Astrocyte of the cerebellum (primary cell): ENCODE results near the gene CACTIN.
A peak's percentile ranks its signal among the peaks of the same experiment; 100 is the strongest.

Experiments
- DNase-seq: peaks from one replicate; pipeline ENCODE4 v3.0.0-alpha.2; 2011; ENCODE audit warnings: low read depth
- H3K4me3 ChIP-seq: 2 replicates; pipeline ENCODE4 v1.5.1; 2011; ENCODE audit warnings: mild to moderate bottlenecking, low read depth, low read length, moderate library complexity
- in situ Hi-C: cut with HindIII; loops from 2 replicates; pipeline ENCODE4 v1.10.0; 2017; ENCODE audit warnings: low sequenced_read_pairs
- TF ChIP-seq, protein P1 (sequence below): IDR thresholded peaks from 2 replicates; pipeline ENCODE4 v1.5.1; 2012; ENCODE audit warnings: low read length, low read depth, moderate library complexity, mild to moderate bottlenecking; ENCODE audit errors: missing control alignments

Gene CACTIN

DNA sequence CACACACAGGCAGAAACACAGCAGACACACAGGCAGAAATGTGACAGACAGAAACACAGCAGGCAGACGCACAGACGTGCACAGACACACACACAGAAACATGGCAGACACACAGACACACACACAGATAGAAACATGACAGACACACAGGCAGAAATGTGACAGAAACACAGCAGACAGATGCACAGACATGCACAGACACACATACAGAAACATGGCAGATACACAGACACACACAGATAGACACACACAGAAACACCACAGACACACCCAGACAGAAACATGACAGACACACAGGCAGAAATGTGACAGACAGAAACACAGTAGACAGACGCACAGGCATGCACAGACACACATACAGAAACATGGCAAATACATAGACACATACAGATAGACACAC lies 21.2 kb downstream of the CACTIN start:
- DNase-seq, result no peak
- TF ChIP-seq, protein P1, sequence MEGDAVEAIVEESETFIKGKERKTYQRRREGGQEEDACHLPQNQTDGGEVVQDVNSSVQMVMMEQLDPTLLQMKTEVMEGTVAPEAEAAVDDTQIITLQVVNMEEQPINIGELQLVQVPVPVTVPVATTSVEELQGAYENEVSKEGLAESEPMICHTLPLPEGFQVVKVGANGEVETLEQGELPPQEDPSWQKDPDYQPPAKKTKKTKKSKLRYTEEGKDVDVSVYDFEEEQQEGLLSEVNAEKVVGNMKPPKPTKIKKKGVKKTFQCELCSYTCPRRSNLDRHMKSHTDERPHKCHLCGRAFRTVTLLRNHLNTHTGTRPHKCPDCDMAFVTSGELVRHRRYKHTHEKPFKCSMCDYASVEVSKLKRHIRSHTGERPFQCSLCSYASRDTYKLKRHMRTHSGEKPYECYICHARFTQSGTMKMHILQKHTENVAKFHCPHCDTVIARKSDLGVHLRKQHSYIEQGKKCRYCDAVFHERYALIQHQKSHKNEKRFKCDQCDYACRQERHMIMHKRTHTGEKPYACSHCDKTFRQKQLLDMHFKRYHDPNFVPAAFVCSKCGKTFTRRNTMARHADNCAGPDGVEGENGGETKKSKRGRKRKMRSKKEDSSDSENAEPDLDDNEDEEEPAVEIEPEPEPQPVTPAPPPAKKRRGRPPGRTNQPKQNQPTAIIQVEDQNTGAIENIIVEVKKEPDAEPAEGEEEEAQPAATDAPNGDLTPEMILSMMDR, result no peak
- in situ Hi-C loops, result no loop called here
- H3K4me3 ChIP-seq, result no peak overlapping the region

DNA sequence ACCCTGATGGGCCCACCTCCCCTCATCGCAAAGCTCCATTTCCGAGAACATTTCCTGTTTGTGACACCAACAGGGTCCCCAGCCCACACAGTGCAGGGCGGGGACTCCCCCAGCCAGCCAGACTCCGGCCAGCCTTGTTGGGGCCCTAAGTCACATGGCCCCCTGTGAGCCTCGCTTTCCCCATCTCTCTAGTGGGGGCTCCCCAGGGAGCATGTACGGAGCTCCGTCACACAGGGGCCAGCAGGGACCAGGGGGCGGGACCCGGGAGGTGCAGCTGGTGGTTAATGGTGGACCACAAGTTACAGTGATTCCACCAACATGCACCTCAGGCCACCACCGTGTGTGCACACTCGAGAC lies 21.6 kb downstream of the CACTIN start:
- TF ChIP-seq, protein P1, result no peak
- in situ Hi-C loops, result no loop called here
- H3K4me3 ChIP-seq, result no peak overlapping the region
- no peak for DNase-seq

- DNase-seq, result no peak
- H3K4me3 ChIP-seq, result no peak overlapping the region
- in situ Hi-C loops, result no loop called here
- TF ChIP-seq, protein P1, result no peak
These were observed 22.2 kb downstream of the CACTIN start for GRCh38 chr19:3604227-3604986.

GRCh38 chr19:3603121-3603811 lies 23.3 kb downstream of the CACTIN start:
- in situ Hi-C loops, result no loop called here
- H3K4me3 ChIP-seq, result no peak overlapping the region
- TF ChIP-seq, protein P1, result no peak
- no peak for DNase-seq

DNA sequence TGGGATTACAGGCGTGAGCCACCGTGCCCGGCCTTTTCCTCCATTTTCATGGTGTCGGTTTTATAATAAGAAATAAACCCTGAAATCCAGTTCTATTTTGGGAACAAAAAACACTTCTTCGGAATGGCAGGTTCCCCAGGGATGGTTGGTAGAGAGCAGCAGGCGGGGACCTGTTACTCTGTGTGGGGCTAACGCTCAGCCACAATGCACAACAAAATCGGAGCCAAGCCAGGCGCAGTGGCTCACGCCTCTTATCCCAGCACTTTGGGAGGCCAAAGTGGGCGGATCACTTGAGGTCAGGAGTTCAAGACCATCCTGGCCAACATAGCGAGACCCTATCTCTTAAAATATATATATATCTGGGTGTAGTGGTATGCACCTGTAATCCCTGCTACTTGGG lies 25.6 kb downstream of the CACTIN start:
- no peak for DNase-seq
- in situ Hi-C loops, result no loop called here
- TF ChIP-seq, protein P1, result no peak
- H3K4me3 ChIP-seq, result no peak overlapping the region

- TF ChIP-seq, protein P1, result peak; percentile 32
- no peak for DNase-seq
- in situ Hi-C loops, result no loop called here
- H3K4me3 ChIP-seq, result no peak overlapping the region
These were observed 26.8 kb downstream of the CACTIN start for GRCh38 chr19:3599776-3600187.
